HAP-1 (cell line): ENCODE data around the gene COL21A1.

Source experiments
- DNase-seq, 2 experiments: peaks; one replicate each; pipeline ENCODE4 v3.0.0-alpha.2; 2016 to 2020; ENCODE audit warnings: low spot score in 2 of 2
- H3K27me3 ChIP-seq: fragments of 250-450 bp; sonication (Bioruptor Pico); 2 replicates; pipeline ENCODE4 v1.5.1; 2020; ENCODE audit warnings: low read depth, mild to moderate bottlenecking, moderate library complexity
- H3K36me3 ChIP-seq: fragments of 250-450 bp; sonication (Bioruptor Pico); replicated peaks from 2 replicates; pipeline ENCODE4 v1.5.1; 2020; ENCODE audit warnings: mild to moderate bottlenecking
- H3K4me1 ChIP-seq: fragments of 250-450 bp; sonication (Bioruptor Pico); 2 replicates; pipeline ENCODE4 v1.5.1; 2020; ENCODE audit warnings: mild to moderate bottlenecking
- H3K4me3 ChIP-seq: fragments of 250-450 bp; sonication (Bioruptor Pico); 2 replicates; pipeline ENCODE4 v1.5.1; 2020; ENCODE audit warnings: mild to moderate bottlenecking, moderate library complexity
- H3K9me3 ChIP-seq: fragments of 250-450 bp; sonication (Bioruptor Pico); 2 replicates; pipeline ENCODE4 v1.5.1; 2020; ENCODE audit warnings: mild to moderate bottlenecking, moderate library complexity
- in situ Hi-C: fragments of 300-500 bp; cut with MboI; formaldehyde crosslinking; loops from 3 replicates; pipeline ENCODE4 v1.14.3; 2020; ENCODE audit warnings: low sequenced_read_pairs, inconsistent platforms, mixed read lengths

COL21A1 gene

GRCh38 chr6:56246881-56247653, at the start of gene COL21A1:
Gene COL21A1, minus strand, starts transcription at chr6:56247580. Its CDS starts 64,962 bp downstream, at chr6:56182618.
- in situ Hi-C loops, result no loop called here
- Histone ChIP-seq H3K36me3 (no peaks in the 10 kb centered on the region), H3K27me3 (no peaks in the 10 kb centered on the region; the same call in 1 of the 2 replicates), H3K9me3 (no peaks in the 10 kb centered on the region), H3K4me1 (no peaks in the 10 kb centered on the region), H3K4me3 (no peak within 1 kb of the TSS)
- DNase-seq, result peak in 1 of 2 experiments; percentile 54

- Histone ChIP-seq H3K9me3 (no peaks in the 10 kb centered on the region), H3K36me3 (no peaks in the 10 kb centered on the region), H3K27me3 (peaks cover 15% of the 10 kb centered on the region), H3K4me3 (no peak overlapping the region), H3K4me1 (no peaks in the 10 kb centered on the region)
- no peak for DNase-seq
- in situ Hi-C loops, result loop anchor here (10.0 to 25.0 kb wide), 2 partner anchors 309 to 1006 kb away; no protein-coding TSS in a partner anchor
Observed at GRCh38 chr6:56293781-56294180, 46.4 kb upstream of the COL21A1 start.

- peak; percentile 47 to 58 for DNase-seq
- in situ Hi-C loops, result loop anchor here (10.0 to 25.0 kb wide), 2 partner anchors 308 to 1005 kb away; no protein-coding TSS in a partner anchor
- Histone ChIP-seq H3K27me3 (peaks cover 15% of the 10 kb centered on the region), H3K9me3 (no peaks in the 10 kb centered on the region), H3K36me3 (no peaks in the 10 kb centered on the region), H3K4me3 (no peak overlapping the region), H3K4me1 (no peaks in the 10 kb centered on the region)
Observed at GRCh38 chr6:56292505-56293181, 45.3 kb upstream of the COL21A1 start.

- no peak overlapping the region for H3K4me3 ChIP-seq
- in situ Hi-C loops, result loop anchor here (10.0 to 25.0 kb wide), 2 partner anchors 307 to 1004 kb away; no protein-coding TSS in a partner anchor
Observed at GRCh38 chr6:56291302-56291917, 44.0 kb upstream of the COL21A1 start.

DNA sequence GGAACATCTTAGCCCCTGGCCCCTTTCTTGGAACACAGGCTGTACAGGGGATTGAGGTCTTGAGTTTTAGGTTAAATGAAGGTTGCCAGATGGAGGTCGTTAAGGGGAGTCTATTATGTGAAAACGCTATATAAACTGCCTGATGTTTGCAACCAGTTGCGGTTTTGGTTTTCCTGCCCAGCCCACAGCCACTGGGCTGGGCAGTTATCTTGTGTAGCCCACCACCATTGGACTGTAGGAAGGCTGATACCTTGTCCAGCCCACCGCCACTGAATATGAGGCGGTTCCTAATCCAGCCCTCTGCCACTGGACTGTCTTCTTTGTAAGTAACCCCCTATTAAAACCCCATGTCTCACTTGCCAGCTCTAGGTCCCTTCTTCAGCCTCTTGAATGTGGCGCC, 42.3 kb upstream of the COL21A1 start:
- in situ Hi-C loops, result loop anchor here (10.0 to 25.0 kb wide), 2 partner anchors 305 to 1002 kb away; no protein-coding TSS in a partner anchor

More at GRCh38 chr6:56291302-56291917, 44.0 kb upstream of the COL21A1 start:
- no peaks in the 10 kb centered on the region for H3K36me3 ChIP-seq
- peaks cover 16% of the 10 kb centered on the region for H3K27me3 ChIP-seq
- H3K9me3 ChIP-seq, result no peaks in the 10 kb centered on the region
- DNase-seq, result no peak
- H3K4me1 ChIP-seq, result no peaks in the 10 kb centered on the region

GRCh38 chr6:56288347-56288746, 41.0 kb upstream of the COL21A1 start:
- no peaks in the 10 kb centered on the region for H3K4me1 ChIP-seq
- in situ Hi-C loops, result loop anchor here (25.0 kb wide), 1 partner anchor 1001 kb away; no protein-coding TSS in a partner anchor
- peaks cover 9% of the 10 kb centered on the region for H3K27me3 ChIP-seq
- no peak for DNase-seq
- no peaks in the 10 kb centered on the region for H3K36me3 ChIP-seq
- no peak overlapping the region for H3K4me3 ChIP-seq
- H3K9me3 ChIP-seq, result no peaks in the 10 kb centered on the region

More for the DNA sequence above, 42.3 kb upstream of the COL21A1 start:
- no peak for DNase-seq
- no peaks in the 10 kb centered on the region for H3K36me3 ChIP-seq
- no peaks in the 10 kb centered on the region for H3K9me3 ChIP-seq
- H3K4me3 ChIP-seq, result no peak overlapping the region
- H3K4me1 ChIP-seq, result no peaks in the 10 kb centered on the region
- peaks cover 13% of the 10 kb centered on the region for H3K27me3 ChIP-seq

- H3K27me3 ChIP-seq, result peaks cover 3% of the 10 kb centered on the region; the same call in 1 of the 2 replicates
- H3K4me1 ChIP-seq, result no peaks in the 10 kb centered on the region
- no peaks in the 10 kb centered on the region for H3K9me3 ChIP-seq
- DNase-seq, result no peak
- H3K36me3 ChIP-seq, result no peaks in the 10 kb centered on the region
- in situ Hi-C loops, result loop anchor here (25.0 kb wide), 1 partner anchor 995 kb away; no protein-coding TSS in a partner anchor
- H3K4me3 ChIP-seq, result no peak overlapping the region
Observed at GRCh38 chr6:56282391-56282790, 35.0 kb upstream of the COL21A1 start.

DNA sequence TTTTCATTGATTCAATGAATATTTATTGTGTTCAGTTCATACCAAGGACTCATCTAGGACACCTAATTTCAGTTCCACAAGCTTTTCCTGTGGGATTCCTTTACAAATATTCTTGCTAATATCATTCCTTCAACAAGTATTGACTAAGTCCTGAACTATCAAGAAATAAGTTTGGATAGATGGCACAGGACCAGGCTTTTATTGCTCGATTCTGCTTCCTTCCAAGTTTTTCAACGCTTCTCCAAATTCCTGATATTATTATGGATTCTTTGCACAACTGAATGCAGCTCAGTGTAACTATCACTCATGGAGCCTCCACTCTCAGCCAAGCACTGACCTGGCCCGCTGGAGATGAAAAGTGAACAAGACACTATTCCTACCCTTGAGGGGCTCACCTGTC, 32.7 kb upstream of the COL21A1 start:
- in situ Hi-C loops, result loop anchor here (25.0 kb wide), 1 partner anchor 993 kb away; no protein-coding TSS in a partner anchor
- Histone ChIP-seq H3K4me3 (no peak overlapping the region), H3K4me1 (no peaks in the 10 kb centered on the region), H3K9me3 (no peaks in the 10 kb centered on the region), H3K27me3 (no peaks in the 10 kb centered on the region; the same call in 1 of the 2 replicates), H3K36me3 (no peaks in the 10 kb centered on the region)
- DNase-seq, result no peak

- no peak overlapping the region for H3K4me3 ChIP-seq
- H3K27me3 ChIP-seq, result no peaks in the 10 kb centered on the region; the same call in 1 of the 2 replicates
- no peaks in the 10 kb centered on the region for H3K4me1 ChIP-seq
- no peaks in the 10 kb centered on the region for H3K9me3 ChIP-seq
- in situ Hi-C loops, result loop anchor here (25.0 kb wide), 1 partner anchor 992 kb away; no protein-coding TSS in a partner anchor
- no peak for DNase-seq
- no peaks in the 10 kb centered on the region for H3K36me3 ChIP-seq
Observed at GRCh38 chr6:56279331-56280080, 32.1 kb upstream of the COL21A1 start.

DNA sequence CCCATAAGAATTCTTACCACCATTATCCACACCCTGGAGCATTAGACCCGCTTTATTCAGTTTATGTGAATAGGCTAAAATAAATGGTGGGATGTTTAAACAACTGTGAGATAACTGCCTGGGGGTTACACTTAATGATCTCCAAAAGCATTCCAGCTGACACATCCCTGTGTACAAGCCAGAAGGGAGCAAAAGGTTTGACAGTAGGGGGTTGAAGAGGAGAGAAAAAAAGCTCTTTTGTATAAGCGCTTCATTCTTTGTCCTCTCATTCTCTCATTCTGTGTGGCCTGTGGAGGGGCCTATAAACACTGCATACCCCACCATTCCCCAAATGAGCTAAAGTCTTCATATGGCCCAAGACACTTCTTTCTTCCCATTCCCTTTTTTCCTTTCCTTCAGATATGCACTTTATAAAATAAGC, 30.8 kb upstream of the COL21A1 start:
- in situ Hi-C loops, result loop anchor here (25.0 kb wide), 1 partner anchor 991 kb away; no protein-coding TSS in a partner anchor
- Histone ChIP-seq H3K36me3 (no peaks in the 10 kb centered on the region), H3K4me1 (no peaks in the 10 kb centered on the region), H3K27me3 (no peaks in the 10 kb centered on the region; the same call in 1 of the 2 replicates), H3K9me3 (no peaks in the 10 kb centered on the region), H3K4me3 (no peak overlapping the region)
- no peak for DNase-seq

GRCh38 chr6:56270812-56271441, 23.5 kb upstream of the COL21A1 start:
- no peaks in the 10 kb centered on the region for H3K9me3 ChIP-seq
- no peaks in the 10 kb centered on the region for H3K4me1 ChIP-seq
- DNase-seq, result no peak
- no peak overlapping the region for H3K4me3 ChIP-seq
- no peaks in the 10 kb centered on the region for H3K36me3 ChIP-seq
- in situ Hi-C loops, result no loop called here
- no peaks in the 10 kb centered on the region for H3K27me3 ChIP-seq

GRCh38 chr6:56268266-56268665, 20.9 kb upstream of the COL21A1 start:
- no peak overlapping the region for H3K4me3 ChIP-seq
- in situ Hi-C loops, result no loop called here
- H3K4me1 ChIP-seq, result no peaks in the 10 kb centered on the region
- 0 out of 2 replicates have a peak, but pooled peaks cover 3% of the 10 kb centered on the region for H3K27me3 ChIP-seq
- H3K9me3 ChIP-seq, result no peaks in the 10 kb centered on the region
- no peak for DNase-seq
- H3K36me3 ChIP-seq, result no peaks in the 10 kb centered on the region
